ENCODE data around the gene DHRS4. TPM values are rescaled to one million over a fixed set of nuclear protein-coding genes. Genes with fewer than 3 reads are reported as not detected.
"Not testable (repeated sequence)": the region's sequence is repeated elsewhere in the genome, so short reads cannot be mapped to it uniquely, and the experiment has no call there.

Gene DHRS4
- total and polyA plus RNA-seq, 2 of the 13 experiments (the other 11 are each of a cell fraction or from before 2014, with no cell fraction given): 23.9 to 45.1 TPM

DNA sequence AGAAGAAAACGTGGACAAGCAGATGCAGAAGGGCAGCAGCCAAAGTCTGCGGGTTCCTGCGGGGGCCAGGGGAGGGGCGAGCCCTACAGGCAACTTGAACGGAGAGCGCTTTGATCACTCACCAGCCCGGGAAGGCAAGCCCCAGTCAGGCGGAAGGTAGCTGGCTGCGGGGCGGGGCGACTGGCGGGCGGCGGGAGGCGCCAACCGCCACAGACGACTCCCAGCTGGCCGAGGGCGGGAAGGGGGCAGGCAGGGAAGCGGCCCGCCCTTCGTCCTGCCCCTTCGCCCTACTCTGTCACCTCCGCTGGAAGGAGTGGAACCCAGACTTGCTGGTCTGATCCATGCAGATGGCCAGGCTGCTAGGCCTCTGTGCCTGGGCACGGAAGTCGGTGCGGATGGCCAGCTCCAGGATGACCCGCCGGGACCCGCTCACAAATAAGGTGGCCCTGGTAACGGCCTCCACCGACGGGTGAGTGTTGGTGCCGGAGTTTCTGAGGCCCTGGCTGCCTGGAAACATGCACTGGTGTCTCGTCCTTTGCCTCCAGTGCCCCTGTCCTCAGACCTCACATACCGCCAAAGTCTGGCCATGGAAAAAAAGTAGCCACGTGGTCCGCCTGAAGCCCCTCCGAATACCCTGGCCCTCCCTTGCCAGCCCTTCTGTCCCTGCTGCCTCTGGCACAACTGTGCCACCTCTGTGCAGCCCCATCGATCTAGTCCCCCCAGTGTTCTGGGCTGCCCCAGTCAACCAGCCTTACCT is 35.2 kb downstream of the DHRS4 start, which contains the start of gene DHRS4L2 (continued):
- TF ChIP-seq EP300 (IDR thresholded peaks at IDR 0.05; ENCODE audit: low read depth in 2 of 2, low read length in 2 of 2); NONO (IDR thresholded peaks at IDR 0.05): not testable (repeated sequence)
- TF ChIP-seq EP300 (CRISPR knock-in tag; IDR thresholded peaks at IDR 0.05; ENCODE audit: borderline replicate concordance) (peak; percentile 48; the same call in 1 of the 2 replicates), ATF7-NPFF (CRISPR knock-in tag; IDR thresholded peaks at IDR 0.05; ENCODE audit: low read depth) (peak; percentile 89), ZNF160 (CRISPR knock-in tag; IDR thresholded peaks at IDR 0.05) (peak; percentile 68; the same call in 1 of the 2 replicates), ZBTB38 (CRISPR knock-in tag; IDR thresholded peaks at IDR 0.05) (peak; percentile 96), ZFY (CRISPR knock-in tag; IDR thresholded peaks at IDR 0.05) (peak; percentile 98), NCOA1 (CRISPR knock-in tag; IDR thresholded peaks at IDR 0.05) (peak; percentile 80; the same call in 1 of the 2 replicates), IKZF4 (CRISPR knock-in tag; IDR thresholded peaks at IDR 0.05; ENCODE audit: borderline replicate concordance, low read depth, not compliant biosample characterization) (peak; percentile 95), ZNF253 (CRISPR knock-in tag; IDR thresholded peaks at IDR 0.05; ENCODE audit: borderline replicate concordance) (0 out of 2 replicates have a peak, but pooled peaks have one; percentile 46), SOX5 (CRISPR knock-in tag; IDR thresholded peaks at IDR 0.05; ENCODE audit: borderline replicate concordance) (peak; percentile 20; the same call in 1 of the 2 replicates), NONO (CRISPR knock-in tag; conservative IDR thresholded peaks at IDR 0.05) (peak; percentile 75), ZNF737 (CRISPR knock-in tag; IDR thresholded peaks at IDR 0.05; ENCODE audit: borderline replicate concordance) (peak; percentile 87; the same call in 1 of the 2 replicates)
- TF ChIP-seq, protein P1, sequence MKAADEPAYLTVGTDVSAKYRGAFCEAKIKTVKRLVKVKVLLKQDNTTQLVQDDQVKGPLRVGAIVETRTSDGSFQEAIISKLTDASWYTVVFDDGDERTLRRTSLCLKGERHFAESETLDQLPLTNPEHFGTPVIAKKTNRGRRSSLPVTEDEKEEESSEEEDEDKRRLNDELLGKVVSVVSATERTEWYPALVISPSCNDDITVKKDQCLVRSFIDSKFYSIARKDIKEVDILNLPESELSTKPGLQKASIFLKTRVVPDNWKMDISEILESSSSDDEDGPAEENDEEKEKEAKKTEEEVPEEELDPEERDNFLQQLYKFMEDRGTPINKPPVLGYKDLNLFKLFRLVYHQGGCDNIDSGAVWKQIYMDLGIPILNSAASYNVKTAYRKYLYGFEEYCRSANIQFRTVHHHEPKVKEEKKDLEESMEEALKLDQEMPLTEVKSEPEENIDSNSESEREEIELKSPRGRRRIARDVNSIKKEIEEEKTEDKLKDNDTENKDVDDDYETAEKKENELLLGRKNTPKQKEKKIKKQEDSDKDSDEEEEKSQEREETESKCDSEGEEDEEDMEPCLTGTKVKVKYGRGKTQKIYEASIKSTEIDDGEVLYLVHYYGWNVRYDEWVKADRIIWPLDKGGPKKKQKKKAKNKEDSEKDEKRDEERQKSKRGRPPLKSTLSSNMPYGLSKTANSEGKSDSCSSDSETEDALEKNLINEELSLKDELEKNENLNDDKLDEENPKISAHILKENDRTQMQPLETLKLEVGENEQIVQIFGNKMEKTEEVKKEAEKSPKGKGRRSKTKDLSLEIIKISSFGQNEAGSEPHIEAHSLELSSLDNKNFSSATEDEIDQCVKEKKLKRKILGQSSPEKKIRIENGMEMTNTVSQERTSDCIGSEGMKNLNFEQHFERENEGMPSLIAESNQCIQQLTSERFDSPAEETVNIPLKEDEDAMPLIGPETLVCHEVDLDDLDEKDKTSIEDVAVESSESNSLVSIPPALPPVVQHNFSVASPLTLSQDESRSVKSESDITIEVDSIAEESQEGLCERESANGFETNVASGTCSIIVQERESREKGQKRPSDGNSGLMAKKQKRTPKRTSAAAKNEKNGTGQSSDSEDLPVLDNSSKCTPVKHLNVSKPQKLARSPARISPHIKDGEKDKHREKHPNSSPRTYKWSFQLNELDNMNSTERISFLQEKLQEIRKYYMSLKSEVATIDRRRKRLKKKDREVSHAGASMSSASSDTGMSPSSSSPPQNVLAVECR (CRISPR knock-in tag; IDR thresholded peaks at IDR 0.05; ENCODE audit: borderline replicate concordance): peak; percentile 96
- TF ChIP-seq, protein P2, sequence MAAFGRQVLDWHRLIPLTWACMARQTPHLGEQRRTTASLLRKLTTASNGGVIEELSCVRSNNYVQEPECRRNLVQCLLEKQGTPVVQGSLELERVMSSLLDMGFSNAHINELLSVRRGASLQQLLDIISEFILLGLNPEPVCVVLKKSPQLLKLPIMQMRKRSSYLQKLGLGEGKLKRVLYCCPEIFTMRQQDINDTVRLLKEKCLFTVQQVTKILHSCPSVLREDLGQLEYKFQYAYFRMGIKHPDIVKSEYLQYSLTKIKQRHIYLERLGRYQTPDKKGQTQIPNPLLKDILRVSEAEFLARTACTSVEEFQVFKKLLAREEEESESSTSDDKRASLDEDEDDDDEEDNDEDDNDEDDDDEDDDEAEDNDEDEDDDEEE (CRISPR knock-in tag; IDR thresholded peaks at IDR 0.05): peak; percentile 97
- TF ChIP-seq, protein P3, sequence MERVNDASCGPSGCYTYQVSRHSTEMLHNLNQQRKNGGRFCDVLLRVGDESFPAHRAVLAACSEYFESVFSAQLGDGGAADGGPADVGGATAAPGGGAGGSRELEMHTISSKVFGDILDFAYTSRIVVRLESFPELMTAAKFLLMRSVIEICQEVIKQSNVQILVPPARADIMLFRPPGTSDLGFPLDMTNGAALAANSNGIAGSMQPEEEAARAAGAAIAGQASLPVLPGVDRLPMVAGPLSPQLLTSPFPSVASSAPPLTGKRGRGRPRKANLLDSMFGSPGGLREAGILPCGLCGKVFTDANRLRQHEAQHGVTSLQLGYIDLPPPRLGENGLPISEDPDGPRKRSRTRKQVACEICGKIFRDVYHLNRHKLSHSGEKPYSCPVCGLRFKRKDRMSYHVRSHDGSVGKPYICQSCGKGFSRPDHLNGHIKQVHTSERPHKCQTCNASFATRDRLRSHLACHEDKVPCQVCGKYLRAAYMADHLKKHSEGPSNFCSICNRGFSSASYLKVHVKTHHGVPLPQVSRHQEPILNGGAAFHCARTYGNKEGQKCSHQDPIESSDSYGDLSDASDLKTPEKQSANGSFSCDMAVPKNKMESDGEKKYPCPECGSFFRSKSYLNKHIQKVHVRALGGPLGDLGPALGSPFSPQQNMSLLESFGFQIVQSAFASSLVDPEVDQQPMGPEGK (CRISPR knock-in tag; IDR thresholded peaks at IDR 0.05): peak; percentile 92
- TF ChIP-seq, protein P4, sequence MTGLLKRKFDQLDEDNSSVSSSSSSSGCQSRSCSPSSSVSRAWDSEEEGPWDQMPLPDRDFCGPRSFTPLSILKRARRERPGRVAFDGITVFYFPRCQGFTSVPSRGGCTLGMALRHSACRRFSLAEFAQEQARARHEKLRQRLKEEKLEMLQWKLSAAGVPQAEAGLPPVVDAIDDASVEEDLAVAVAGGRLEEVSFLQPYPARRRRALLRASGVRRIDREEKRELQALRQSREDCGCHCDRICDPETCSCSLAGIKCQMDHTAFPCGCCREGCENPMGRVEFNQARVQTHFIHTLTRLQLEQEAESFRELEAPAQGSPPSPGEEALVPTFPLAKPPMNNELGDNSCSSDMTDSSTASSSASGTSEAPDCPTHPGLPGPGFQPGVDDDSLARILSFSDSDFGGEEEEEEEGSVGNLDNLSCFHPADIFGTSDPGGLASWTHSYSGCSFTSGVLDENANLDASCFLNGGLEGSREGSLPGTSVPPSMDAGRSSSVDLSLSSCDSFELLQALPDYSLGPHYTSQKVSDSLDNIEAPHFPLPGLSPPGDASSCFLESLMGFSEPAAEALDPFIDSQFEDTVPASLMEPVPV (CRISPR knock-in tag; IDR thresholded peaks at IDR 0.05): 0 out of 2 replicates have a peak, but pooled peaks have one; percentile 56
- TF ChIP-seq, protein P5, sequence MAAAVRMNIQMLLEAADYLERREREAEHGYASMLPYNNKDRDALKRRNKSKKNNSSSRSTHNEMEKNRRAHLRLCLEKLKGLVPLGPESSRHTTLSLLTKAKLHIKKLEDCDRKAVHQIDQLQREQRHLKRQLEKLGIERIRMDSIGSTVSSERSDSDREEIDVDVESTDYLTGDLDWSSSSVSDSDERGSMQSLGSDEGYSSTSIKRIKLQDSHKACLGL (CRISPR knock-in tag; IDR thresholded peaks at IDR 0.05): peak; percentile 66
